Lower leg skin (tissue), 4 donors: ENCODE results near the gene ADAMTSL1. TPM values are rescaled to one million over a fixed set of nuclear protein-coding genes. Genes with fewer than 3 reads are reported as not detected.

Experiments
- DNase-seq, 2 donors: peaks; one replicate each; pipeline ENCODE4 v3.0.0-alpha.2; 2019; ENCODE audit warnings: low spot score in 2 of 2
- H3K4me3 ChIP-seq: fragments of 200-600 bp; sonication (generic); 2 replicates; pipeline ENCODE4 v1.5.1; 2017; ENCODE audit warnings: mild to moderate bottlenecking, low read depth; ENCODE audit not compliant: poor library complexity, severe bottlenecking
- POLR2A ChIP-seq, 2 donors: fragments of 450-650 bp; IDR thresholded peaks; one replicate each; pipeline ENCODE4 v1.6.1; 2016 to 2017; ENCODE audit warnings: antibody characterized with exemption in 2 of 2, mild to moderate bottlenecking in 1 of 2, moderate library complexity in 1 of 2
- WGBS, 2 donors: methylation state at CpG; one replicate each; pipeline ENCODE4 v1.1.5; 2018; 5-methylcytosine and 5-hydroxymethylcytosine counted together
- intact Hi-C: fragments of 100-400 bp; cut with DNase I; formaldehyde crosslinking; loops from one replicate; pipeline ENCODE4 v1.15.0; 2023; ENCODE audit warnings: low total_unique reads
- total RNA-seq, 4 donors: library from RNA; depleted of rRNA; stranded (reverse); fragments of >200 nt; gene quantifications; one replicate each; pipeline ENCODE4 v1.1.0, GENCODE V29; 2016
- TF ChIP-seq, protein P1 (sequence below), 3 donors: fragments of 450-650 bp; IDR thresholded peaks; one replicate each; pipeline ENCODE4 v1.5.1; 2016; ENCODE audit warnings: antibody characterized with exemption in 3 of 3, mild to moderate bottlenecking in 3 of 3, moderate library complexity in 2 of 3

ADAMTSL1 gene
- total RNA-seq, 4 donors from 2014 or later, result 1.2 to 3.6 (median 1.9) TPM

DNA sequence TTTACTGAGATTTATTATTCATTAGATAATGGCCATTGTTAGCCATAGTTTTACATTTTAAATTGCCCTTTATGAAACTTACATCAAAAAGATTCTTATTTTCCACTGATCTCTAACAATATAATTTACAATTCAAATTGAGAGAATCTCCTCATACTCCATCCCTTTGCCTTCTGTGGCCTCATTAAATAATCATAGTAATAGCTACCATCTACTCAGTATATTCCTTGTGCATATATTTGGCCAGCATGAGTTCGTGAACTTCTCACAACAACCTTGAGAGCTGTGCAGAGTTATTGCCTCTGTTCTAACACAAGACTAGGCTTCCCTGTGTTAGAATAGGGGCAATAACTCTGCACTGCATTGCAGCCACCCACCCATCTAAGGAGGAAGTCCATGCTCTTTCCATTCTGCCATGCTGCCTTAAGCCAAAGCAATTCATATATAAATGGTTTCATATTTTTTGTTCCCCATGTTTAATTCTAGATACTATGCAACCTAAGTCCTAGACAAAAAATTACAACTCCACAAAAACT, 99.1 kb downstream of the ADAMTSL1 start:
- 97 to 100% methylated on average over 1 of the region's 1 CpG for WGBS, 2 donors
- TF ChIP-seq, protein P1, sequence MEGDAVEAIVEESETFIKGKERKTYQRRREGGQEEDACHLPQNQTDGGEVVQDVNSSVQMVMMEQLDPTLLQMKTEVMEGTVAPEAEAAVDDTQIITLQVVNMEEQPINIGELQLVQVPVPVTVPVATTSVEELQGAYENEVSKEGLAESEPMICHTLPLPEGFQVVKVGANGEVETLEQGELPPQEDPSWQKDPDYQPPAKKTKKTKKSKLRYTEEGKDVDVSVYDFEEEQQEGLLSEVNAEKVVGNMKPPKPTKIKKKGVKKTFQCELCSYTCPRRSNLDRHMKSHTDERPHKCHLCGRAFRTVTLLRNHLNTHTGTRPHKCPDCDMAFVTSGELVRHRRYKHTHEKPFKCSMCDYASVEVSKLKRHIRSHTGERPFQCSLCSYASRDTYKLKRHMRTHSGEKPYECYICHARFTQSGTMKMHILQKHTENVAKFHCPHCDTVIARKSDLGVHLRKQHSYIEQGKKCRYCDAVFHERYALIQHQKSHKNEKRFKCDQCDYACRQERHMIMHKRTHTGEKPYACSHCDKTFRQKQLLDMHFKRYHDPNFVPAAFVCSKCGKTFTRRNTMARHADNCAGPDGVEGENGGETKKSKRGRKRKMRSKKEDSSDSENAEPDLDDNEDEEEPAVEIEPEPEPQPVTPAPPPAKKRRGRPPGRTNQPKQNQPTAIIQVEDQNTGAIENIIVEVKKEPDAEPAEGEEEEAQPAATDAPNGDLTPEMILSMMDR (IDR thresholded peaks at IDR 0.05), result no peak
- no peak for TF ChIP-seq POLR2A (IDR thresholded peaks at IDR 0.05)
- no peak overlapping the region for H3K4me3 ChIP-seq
- intact Hi-C loops, result no loop called here
- no peak for DNase-seq

DNA sequence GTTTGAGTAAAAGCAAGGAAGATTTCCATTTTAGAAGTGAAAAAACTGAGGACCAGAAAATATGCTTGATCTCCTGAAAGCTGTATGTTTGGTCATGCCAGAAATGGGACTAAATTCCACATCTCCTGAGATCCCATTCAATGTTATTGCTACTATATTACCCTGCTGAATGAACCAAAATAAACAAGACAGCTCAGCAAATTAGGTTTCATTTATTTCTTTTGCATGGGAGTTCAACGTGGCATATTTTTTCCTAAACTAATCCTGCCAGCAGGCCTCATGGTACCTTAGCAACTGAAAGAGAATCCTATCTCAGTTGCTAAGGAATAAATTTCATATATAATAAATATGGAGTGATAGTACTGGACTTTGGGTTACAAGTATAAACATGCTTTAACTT, 101.7 kb downstream of the ADAMTSL1 start:
- WGBS, 2 donors, result 63 to 70% methylated on average over 1 of the region's 1 CpG
- intact Hi-C loops, result no loop called here
- DNase-seq, result no peak
- H3K4me3 ChIP-seq, result no peak overlapping the region
- TF ChIP-seq POLR2A (IDR thresholded peaks at IDR 0.05), result no peak
- TF ChIP-seq, protein P1 (IDR thresholded peaks at IDR 0.05), result no peak

DNA sequence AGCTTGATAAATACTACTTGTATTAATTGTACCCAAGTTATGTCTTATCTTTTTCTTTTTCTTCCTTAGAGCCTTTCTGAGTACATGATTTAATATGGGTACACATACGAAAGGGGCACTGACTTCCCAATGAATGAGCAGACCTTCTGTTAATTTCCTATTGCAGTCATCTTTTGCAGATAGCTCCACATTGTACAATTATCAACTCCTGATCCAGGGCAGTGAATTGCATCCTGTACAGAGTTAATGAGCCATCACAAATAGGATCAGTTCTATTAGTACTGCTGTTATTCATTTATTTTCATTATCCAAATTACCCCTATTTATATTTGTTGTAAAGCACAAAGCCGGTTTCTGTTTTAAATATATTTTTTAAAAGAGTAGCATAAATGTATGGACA, 105.6 kb downstream of the ADAMTSL1 start:
- DNase-seq, result no peak
- 86 to 87% methylated on average over 2 of the region's 2 CpGs for WGBS, 2 donors
- TF ChIP-seq POLR2A (IDR thresholded peaks at IDR 0.05), result no peak
- TF ChIP-seq, protein P1 (IDR thresholded peaks at IDR 0.05), result no peak
- intact Hi-C loops, result no loop called here
- H3K4me3 ChIP-seq, result no peak overlapping the region

DNA sequence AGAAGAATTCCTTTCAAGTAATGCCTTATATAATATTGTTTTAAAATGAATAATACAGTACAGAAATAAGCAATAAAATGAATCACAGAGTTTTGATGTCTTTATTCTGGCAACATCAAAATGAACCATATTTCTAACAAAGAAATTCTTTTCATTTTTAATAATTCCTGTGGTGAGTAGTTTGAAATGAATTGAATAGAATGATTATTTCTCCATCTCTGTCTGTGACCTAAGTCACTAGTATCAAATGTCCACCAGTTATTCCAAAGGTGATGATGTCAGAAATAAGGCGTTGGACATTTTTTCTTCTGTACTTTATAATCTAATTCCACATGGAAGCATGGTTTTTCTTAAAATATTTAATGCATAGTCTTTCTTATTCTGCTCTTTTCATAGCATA, 106.2 kb downstream of the ADAMTSL1 start:
- WGBS, 2 donors, result 76 to 78% methylated on average over 1 of the region's 1 CpG
- no peak overlapping the region for H3K4me3 ChIP-seq
- intact Hi-C loops, result no loop called here
- no peak for DNase-seq
- TF ChIP-seq, protein P1 (IDR thresholded peaks at IDR 0.05), result no peak
- no peak for TF ChIP-seq POLR2A (IDR thresholded peaks at IDR 0.05)

DNA sequence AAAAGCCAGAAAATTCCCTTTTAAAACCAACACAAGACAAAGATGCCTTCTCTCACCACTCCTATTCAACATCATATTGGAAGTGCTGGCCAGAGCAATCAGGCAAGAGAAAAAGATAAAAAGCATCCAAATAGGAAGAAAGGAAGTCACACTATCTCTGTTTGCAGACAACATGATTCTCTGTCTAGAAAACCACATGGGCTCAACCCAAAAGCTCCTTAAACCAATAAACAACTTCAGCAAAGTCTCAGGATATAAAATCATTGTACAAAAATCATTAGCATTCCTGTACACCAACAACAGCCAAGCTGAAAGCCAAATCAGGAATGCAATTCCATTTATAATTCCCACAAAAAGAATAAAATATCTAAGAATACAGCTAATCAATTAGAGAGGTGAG, 112.0 kb downstream of the ADAMTSL1 start:
- intact Hi-C loops, result no loop called here
- no peak for DNase-seq
- no peak overlapping the region for H3K4me3 ChIP-seq
- TF ChIP-seq, protein P1 (IDR thresholded peaks at IDR 0.05), result no peak
- TF ChIP-seq POLR2A (IDR thresholded peaks at IDR 0.05), result no peak

DNA sequence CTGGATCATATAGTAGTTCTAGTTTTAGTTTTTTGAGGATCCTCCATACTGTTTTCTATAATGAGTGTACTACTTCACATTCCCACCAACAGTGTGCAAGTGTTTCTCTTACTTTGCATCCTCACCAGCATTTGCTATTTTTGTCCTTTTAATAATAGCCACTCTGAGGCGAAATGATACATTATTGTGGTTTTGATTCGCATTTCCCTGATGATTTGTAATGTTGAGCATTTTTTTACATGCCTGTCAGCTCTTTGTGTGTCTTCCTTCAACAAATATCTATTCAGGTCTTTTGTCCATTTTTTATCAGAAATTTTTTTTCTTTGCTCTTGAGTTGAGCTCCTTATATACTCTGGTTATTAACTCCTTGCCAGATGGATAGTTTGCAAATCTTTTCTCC, 114.0 kb downstream of the ADAMTSL1 start:
- intact Hi-C loops, result no loop called here
- no peak overlapping the region for H3K4me3 ChIP-seq
- TF ChIP-seq, protein P1 (IDR thresholded peaks at IDR 0.05), result no peak
- no peak for TF ChIP-seq POLR2A (IDR thresholded peaks at IDR 0.05)
- DNase-seq, result no peak
- WGBS, 2 donors, result 82 to 89% methylated on average over 2 of the region's 2 CpGs
